Globus pallidus (tissue), 1 donor: ENCODE results near the gene LHFPL3.
"Not testable (repeated sequence)": the region's sequence is repeated elsewhere in the genome, so short reads cannot be mapped to it uniquely, and the experiment has no call there.

Source experiments
- DNase-seq: peaks from one replicate; pipeline ENCODE4 v3.0.0-alpha.2; 2015; ENCODE audit warnings: low spot score

Gene LHFPL3

GRCh38 chr7:104595591-104595990, 267.2 kb downstream of the LHFPL3 start:
- DNase-seq, result not testable (repeated sequence)

GRCh38 chr7:104603957-104604356, 275.6 kb downstream of the LHFPL3 start:
- DNase-seq, result no peak

DNA sequence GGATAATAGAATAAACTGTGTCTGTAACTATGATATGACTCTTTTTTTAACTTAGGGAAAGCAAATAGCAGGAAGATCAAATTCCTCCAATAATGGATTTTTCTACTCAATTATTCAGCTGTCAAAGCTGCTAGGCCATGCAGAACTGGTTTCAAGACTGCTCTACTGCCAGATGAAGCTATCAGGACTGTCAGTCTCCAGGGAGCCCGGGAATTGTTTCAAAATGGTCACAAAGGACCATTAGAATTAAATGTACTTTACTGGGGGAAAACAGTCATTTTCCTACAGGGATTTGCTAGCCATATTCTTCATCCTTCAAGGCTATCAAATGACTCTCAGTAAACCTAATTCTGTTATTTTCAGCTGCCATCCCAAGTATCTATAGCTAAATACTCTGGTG, 276.3 kb downstream of the LHFPL3 start:
- DNase-seq, result no peak

- no peak for DNase-seq
Observed at GRCh38 chr7:104621321-104621720, 292.9 kb downstream of the LHFPL3 start.

DNA sequence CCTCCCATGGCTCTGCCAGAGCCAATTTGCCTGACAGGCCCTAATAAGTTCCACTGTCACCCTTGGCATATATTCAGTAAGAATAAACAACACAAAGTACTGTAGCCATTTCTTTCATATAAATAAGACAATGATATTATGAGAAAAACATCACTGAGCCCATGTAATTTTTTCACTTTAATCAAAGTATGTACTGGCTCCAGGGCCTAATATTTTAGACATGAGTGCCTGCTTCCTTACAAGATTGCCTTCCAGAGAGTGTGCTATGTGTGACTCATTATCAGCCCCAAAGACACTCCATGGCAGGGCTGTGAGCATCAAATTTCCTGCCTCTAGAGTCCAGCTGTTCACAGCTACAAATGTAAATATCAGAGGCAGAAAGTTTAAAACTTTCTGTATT, 297.6 kb downstream of the LHFPL3 start:
- no peak for DNase-seq

- DNase-seq, result peak; percentile 35
Observed at GRCh38 chr7:104627516-104627915, 299.1 kb downstream of the LHFPL3 start.

DNA sequence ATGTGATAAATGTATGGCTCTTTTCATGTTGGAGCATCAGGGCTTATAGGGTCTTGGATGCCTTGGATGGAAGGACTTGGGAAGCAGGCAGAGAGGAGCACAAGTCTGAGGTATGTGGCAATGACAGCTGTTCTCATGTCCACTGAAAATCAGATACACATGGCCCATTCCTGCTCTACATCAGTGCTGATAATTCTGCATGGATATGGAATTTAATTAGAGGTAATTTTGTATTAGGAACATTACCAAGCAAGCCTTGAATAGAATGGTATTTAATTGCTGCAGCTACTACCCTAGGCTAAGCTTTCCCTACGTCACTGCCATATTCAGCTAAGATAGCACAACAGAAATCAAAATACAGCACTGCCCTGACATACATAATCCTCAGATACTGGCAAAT, 299.6 kb downstream of the LHFPL3 start:
- no peak for DNase-seq

DNA sequence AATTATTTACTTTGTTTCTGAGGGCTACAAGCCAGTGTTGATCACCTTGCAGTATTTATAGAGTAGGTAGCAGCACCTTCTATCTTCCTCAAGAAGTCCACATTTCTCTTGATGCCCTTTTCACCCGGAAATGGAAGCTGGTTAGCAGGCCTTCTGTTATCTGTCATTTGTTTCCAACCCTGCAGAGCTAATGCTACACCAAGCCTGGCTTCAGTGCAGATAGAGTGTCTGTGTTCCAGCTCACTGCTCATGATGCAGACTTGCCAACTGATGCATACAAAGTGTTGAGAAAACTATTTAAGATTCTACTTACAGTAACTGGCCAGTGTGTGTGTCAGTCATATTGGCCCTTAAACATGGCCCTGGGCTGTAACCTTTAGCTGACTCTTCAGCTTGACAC, 301.0 kb downstream of the LHFPL3 start:
- no peak for DNase-seq

- no peak for DNase-seq
Observed at GRCh38 chr7:104640506-104640905, 312.1 kb downstream of the LHFPL3 start.

- DNase-seq, result no peak
Observed at GRCh38 chr7:104642560-104642959, 314.2 kb downstream of the LHFPL3 start.

DNA sequence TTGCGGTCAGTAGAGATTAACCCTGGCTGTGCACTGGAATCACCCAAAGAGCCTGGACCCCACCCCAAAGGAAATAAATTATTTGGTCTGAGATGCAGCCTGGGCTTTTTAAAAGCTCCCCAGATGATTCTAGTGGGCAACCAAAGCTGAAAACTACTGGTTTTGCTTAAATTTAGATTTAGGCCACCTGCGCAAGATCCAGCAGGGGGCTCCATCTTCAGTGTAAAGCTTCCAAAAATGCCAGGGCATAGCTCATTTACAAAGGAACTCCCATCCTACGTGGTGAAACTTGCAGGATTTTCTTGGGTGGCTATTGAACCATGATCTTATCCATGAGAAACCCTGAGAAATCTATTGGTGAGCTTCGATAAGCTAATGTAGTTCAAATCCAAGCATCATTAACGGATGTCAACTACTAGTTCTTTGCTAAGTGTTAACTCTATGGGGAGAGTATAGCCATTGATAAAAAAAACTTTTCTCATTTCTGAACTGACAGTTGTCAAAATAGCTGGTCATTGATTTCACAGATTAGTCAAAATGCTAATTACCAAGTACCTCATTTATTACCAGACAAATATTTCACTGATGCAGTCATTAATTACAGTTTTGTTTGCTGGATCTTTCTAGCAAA, 315.3 kb downstream of the LHFPL3 start:
- no peak for DNase-seq

DNA sequence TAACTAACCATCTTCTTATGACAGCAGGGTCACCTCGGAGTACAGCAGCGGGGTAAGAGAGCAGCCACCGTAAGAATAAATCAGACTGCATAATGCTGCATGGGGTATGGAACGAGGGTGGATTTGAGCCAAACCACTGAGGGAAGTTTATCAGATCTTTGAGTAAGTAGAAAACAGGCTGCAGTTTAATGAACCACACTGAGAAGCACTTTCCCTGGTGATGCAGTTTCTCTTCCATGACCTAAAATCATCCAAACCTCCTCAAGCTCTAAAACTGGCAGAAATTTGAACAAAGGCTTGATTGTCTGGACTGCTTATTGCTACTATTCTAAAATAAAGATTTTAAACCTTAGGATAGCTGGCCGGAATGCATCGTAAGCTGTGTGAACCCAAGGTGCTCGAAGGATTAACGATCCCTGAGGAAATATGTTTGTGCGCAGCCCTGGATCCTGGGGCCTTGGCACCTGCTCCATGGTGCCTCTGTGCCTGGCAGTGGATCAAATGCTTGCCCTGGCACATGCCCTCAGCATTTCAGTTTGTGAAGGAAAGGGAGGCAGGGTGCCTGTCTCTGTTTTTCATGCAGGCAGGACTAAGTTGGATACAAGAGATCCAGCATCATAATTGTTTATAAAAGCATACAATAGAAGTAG, 322.7 kb downstream of the LHFPL3 start:
- peak; percentile 19 for DNase-seq

DNA sequence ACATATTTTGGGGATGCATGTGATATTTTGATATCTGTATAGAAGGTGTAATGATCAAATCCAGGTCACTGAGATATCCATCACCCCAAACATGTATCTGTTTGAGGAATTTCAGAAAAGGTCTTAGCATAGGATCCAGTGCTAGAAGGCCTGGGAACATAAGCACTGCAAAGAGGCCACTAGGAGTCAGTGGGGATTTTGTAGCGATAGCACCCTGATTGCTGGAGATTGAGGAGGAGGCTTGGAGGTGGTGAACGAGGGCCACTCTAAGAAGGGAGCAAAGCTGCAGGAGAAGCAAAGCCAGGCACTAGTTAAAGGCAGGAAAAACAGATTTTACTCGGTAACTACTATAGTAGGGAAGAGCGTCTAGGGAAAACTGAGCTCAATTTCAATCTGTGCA, 324.0 kb downstream of the LHFPL3 start:
- no peak for DNase-seq

DNA sequence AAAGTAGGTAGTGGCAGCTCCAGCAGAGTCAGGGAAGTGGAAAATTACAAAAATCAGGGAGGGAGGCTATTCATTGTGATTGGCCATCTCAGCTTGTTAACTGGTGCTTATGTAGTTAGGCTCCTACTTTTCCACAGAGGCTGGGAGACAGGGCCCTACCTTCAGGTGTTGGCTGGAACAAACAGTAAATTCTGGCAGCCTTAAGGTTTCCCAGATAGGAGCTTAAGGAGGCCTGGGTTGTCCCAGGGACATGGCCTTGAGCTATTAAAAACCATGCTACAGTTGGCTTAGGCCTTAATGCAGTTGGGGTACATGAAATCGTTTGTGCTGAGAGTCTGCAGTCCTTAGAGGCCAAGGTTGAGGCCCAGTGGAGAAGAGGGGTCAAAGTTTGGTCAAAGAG, 324.5 kb downstream of the LHFPL3 start:
- DNase-seq, result no peak

DNA sequence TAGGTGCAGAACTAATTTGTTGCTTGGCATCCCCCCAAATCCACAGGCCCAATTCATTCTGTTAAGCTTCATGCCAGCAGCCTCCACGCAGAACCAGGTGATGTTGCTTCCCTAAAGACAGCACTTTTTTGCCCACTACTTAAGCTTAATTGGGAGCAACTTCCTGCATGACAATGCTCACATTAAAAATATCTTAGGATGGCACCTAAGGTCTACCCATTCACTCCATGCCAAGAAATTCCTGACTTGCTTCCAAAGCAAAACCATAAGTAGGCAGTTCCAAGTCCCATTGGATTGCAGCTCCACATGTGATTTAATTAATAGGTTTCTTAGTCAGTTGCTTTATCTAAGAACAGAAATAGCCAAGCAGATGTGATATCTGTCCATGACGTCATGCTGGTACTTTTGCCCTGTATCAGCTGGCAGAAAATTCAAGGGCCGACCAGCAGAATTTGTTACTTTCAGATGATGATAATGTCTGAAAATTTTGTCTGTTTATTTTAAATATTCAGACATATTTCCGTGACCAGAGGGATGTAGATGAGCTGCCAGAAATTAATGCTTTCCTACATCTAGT, 325.5 kb downstream of the LHFPL3 start:
- no peak for DNase-seq

DNA sequence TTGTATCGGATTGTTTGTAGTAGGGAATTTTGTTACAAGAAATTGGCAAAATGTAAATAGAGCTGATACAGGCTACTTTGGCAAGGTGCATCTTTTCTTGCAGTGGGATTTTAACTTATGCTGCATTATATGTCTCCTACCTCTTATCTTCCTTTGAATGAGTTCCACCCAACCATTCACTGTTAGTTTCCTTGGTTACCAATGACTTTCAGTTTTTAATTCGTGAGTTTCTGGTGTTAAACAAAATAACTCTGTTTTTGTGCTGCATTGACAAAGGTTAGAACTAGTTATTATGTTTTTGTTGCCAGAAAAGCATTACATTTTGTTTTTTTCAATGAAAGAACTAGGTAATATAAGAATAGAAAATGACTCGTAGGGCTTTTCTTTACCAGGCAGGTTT, 327.2 kb downstream of the LHFPL3 start:
- no peak for DNase-seq

DNA sequence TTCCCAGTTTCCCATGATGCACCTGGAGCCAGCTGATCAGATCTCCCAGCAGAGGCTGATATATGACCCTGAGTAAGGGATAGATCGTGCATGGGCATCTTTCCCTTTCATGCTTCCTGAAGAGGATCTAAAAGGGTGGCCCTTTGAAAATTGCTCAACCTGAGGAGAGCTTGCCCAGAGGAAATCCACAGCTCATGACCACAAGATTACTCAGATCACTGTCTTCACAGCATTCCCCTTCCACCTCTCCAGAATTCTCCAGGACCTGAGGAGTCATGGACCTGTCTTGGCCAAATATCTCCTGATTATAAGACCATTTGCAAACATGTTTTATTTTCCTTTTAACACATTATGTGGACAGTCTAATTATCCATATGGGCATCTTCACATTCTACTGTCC, 328.1 kb downstream of the LHFPL3 start:
- no peak for DNase-seq

DNA sequence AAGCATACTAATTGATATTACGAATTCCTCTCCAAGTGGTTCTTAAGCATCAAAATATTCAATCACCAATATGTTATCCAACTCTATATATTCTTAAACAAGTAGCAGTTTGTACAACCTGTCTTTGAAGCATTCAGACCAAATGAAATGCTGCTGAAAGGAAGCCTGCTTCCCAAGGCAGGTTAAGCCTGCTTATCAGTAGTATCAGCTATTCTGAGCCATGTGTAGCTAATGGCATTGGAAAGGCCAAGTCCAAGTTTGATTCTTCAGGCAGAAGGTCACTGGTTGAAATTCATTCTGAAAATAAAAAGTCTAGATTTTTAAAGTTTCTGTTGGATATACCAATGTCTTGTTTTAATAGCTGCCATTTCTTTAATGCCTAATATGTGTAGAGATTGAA, 328.7 kb downstream of the LHFPL3 start:
- no peak for DNase-seq

GRCh38 chr7:104661575-104661974, 333.2 kb downstream of the LHFPL3 start:
- DNase-seq, result no peak

DNA sequence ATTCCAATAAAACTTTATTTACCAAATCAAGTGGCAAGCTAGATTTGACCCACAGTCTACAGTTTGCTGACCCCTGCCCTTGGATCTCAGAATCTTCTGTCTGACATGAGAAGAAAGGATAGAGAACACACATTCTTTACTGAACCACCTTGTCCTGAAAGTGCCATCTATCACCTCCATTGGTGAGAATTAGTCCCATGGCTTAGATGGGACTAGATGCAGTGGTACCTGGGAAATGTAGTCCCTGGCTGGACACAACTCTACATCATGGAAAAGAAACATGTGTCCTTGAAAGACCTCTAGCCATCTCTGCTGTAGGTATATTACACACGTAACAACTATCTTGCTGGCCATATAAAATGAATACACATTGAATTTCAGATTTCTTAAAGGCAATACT, 336.2 kb downstream of the LHFPL3 start:
- no peak for DNase-seq

DNA sequence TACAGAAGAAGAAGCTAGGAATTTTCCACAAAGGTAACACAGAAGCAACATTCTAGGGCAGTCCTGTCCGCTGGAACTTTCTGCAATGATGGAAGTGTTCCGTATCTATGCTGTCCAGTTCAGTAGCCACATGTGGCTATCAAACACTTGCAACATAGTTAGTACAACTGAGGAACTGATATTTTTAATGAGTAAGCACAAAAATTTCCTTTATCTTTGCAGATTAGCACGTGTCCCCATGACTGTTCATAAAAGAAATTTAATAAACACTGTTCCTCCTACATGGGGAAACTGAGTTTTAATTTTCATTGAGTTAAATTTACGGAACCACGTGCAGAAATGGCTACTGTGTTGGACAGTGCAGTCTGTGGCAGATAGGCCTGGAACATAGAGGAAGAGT, 349.2 kb downstream of the LHFPL3 start:
- no peak for DNase-seq

- DNase-seq, result no peak
Observed at GRCh38 chr7:104679085-104679484, 350.7 kb downstream of the LHFPL3 start.

DNA sequence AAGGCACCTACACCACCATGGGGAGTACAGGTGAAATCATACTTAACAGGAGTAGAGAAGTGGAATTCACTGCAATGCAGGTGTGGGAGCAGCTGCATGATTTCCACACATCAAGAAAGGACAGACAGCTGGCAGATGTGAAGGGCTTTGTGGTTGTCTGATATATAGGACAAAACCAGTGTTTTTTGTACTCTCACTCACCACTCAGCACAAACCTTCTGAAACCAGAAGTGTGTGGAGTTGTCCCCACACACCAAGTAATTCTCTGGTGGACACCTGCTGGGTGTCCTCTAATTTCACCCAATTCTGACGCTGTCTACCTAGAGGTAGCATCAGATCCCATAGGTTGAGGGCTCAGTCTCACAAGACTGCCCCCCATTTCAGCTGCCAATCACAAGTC, 357.9 kb downstream of the LHFPL3 start:
- no peak for DNase-seq

- no peak for DNase-seq
Observed at GRCh38 chr7:104694710-104695109, 366.3 kb downstream of the LHFPL3 start.
